GM19455 (cell line): Measurements from ENCODE around the gene CDC40.

Experiments used
- ATAC-seq: cut with Tn5 transposase; IDR thresholded peaks from one replicate; pipeline ENCODE4 v1.9.1; 2021; ENCODE audit not compliant: unreplicated experiment

CDC40 gene

DNA sequence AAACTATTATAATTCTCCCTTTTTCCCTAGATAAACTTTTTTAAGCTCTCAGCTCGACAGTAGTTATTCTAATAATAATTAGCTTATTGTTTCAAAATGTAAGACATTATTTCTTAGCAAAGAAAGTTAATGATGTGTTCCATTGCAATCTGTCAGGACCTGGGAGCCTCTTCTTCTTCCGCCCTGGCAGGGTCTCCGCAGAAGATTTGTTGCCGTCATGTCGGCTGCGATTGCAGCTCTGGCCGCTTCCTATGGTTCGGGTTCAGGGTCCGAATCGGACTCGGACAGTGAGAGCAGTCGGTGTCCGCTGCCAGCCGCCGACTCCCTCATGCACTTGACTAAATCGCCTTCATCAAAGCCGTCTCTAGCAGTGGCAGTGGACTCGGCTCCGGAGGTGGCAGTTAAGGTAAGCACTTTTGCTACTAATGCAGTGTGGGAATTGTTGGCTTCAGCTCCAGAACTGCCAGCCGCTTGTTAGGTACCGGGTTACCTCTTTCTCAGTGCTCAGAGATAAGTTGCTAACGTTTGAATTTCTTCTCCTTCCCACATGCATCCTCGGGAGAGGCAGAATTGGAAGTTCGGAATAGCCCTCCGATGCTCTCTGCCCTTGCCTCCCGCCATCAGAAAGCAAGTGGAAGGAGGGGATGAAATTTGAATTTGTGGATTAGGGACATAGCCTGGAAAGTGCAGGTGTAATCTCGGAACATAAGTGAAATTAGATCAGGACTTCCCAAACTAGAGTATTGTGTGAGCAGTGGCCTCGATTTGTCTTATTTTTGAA lies at the start of gene CDC40:
Gene CDC40 (plus strand): TSS at position 200 of the 781 bp plus-strand sequence. CDS start 18 bp downstream, at position 218.
- ATAC-seq, result peak; percentile 51

DNA sequence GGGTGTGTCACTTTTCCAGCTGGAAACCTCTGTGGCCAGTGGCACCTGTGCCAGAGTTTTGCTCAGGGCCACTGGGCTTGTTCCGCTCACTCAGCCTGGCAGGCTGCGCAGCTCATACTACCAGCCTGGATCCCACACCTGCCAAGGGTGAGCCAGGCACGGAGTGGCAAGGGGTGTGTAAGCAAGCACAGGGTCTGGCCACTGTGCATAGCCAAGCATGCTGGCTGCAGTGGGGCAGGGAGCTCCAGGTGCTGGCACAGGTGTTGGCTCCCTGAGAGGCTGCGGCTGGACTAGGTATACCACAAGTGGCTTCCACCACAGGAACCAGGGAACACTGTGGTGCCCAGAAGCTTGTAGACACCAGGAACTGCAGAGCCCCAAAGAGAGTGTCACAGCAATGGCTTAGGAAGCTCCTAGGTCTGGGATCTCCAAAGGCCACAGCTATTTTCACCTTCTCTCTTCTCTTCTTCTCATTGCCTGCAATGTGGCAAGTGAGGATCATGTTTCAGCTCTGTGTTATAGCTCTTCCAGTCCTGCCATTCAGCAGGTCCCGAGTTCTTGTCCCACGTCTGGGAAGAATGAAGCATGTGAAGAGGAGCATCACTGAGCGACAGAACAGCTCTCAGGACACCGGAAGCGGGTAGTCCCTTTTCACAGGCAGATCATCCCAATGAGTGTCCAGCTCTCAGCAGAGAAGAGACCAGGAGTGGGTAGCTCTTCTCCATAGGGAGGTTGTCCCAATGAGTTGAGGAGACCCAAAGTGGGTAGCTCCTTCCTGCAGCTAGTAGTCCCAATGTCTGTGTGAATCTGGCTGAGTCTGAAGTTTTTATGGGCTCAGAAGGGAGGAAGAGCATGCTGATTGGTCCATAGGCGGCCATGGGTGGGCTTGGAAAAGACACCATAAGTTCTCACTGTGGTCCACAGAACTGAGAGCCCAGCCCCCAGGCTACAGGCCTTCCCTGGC lies 42.0 kb upstream of the CDC40 start:
- ATAC-seq, result no peak

DNA sequence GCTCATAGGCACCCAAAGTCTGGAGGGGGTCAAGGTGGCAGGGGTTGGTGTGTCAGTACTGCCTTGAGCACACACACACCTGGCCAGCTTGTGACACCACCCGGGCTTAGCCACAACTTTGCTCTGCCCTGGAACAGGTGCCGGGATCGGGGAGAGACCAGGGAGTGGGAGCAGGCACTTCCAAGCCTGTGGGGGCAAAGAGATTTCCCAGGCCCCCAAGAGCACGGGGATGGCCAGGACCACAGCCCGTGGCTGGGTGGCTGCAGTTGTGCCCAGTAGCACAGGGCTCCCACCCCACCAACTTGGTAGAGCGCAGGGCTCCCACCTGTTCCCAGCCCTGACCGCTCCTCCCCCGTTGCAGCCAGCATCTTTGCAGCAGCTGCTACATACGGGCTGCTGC lies 41.2 kb upstream of the CDC40 start:
- no peak for ATAC-seq

GRCh38 chr6:110140650-110141049 lies 39.6 kb upstream of the CDC40 start:
- no peak for ATAC-seq

DNA sequence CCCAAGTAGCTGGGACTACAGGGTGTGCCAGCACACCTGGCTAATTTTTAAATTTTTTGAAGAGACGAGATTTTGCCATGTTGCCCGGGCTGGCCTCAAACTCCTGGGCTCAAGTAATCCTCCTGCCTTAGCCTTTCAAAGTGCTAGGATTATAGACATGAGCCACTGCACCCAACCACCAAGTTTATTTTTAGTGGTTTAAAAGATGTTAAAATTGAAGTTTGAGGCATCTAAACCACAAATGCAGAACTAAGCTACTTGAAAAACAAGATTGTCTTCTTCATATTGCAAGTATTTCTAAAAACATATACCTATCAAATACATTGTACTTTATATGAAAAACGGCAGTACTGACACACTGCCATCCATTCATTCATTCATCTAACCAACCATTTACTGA lies 32.4 kb upstream of the CDC40 start:
- ATAC-seq, result no peak

DNA sequence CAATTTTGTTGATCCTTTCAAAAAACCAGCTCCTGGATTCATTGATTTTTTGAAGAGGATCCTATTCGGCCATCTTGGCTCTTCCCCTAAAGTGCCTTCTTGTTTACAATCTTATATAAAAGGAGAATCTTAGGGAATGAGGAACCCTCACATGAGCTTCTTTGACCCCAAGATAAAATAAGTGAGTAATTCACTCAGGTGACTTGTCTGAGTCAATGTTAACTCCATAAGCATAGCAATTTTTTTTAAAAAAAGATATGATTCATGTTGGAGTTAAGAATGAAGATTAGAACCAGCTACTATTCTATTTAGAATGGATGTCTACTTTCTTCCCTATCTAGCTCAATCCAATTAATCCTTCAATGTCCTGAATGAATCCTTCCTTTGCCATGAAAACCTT lies 21.7 kb upstream of the CDC40 start:
- no peak for ATAC-seq

DNA sequence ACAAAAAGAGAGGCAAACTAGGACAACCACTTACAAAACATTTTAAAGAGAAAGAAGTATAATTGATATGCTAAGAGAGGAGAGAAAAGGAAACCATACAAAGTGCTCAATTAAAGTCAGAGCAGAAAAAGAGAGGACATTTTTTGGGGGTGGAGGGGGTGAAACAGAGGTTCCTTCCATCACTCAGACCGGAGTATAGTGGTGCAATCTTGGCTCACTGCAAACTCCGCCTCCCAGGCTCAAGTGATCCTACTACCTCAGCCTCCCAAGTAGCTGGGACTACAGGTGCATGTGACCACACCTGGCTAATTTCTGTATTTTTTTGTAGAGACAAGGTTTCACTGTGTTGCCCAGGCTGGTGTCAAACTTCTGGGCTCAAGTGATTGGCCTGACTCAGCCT lies 10.1 kb upstream of the CDC40 start:
- no peak for ATAC-seq

- no peak for ATAC-seq
Measured at GRCh38 chr6:110173506-110174132, 6.6 kb upstream of the CDC40 start.

- peak; percentile 26 for ATAC-seq
Measured at GRCh38 chr6:110178626-110179405, 1.4 kb upstream of the CDC40 start.

GRCh38 chr6:110179406-110180227 lies 610 bp upstream of the CDC40 start, which contains the start of gene WASF1:
TSS of gene WASF1 (minus strand) at chr6:110179670. CDS start at chr6:110127601, 52,069 bp downstream.
- peak; percentile 86 for ATAC-seq

DNA sequence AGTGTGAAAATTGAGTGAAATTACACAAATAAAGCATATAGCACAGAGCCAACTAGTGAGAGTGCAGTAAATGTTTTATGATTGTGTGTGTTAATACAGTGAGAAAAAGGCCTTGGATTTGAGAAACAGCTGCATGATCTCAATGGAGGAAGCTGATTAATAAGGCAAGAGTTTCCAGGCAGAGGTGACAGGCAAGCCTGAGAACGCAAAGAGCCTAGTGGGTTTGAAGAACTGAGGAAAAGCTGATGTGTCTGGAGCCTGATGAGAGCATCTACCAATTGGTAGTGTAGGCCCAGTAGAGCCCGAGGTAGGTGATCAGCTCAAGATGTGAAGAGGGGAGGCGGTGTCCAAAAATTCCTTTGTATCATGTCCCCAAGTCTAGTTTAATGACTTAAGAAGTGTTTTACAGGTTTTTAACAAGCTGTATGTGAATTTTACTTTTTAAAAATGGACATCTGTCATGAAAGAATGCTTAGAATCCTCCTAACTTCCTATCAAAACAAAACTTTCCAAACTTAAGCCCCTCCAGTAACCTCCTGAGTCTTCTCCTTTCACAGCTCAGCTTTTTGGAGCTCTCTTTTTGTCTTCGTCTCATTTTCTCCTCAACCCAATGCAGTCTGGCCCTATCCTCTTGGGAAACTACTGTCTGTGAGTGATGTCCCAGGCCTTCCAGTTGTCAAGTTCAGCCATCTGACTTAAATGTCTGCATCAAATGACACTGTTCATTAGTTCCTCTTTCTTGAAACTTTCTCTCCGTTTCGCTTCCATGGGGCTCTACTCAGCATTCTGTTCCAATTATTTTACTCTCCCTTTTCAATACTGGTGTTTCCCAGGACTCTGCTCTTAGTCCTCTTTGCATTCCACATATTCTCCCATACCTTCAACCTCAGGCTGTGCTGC lies 1.2 kb downstream of the CDC40 start:
- ATAC-seq, result no peak

GRCh38 chr6:110183292-110183885 lies 3.2 kb downstream of the CDC40 start:
- ATAC-seq, result no peak

DNA sequence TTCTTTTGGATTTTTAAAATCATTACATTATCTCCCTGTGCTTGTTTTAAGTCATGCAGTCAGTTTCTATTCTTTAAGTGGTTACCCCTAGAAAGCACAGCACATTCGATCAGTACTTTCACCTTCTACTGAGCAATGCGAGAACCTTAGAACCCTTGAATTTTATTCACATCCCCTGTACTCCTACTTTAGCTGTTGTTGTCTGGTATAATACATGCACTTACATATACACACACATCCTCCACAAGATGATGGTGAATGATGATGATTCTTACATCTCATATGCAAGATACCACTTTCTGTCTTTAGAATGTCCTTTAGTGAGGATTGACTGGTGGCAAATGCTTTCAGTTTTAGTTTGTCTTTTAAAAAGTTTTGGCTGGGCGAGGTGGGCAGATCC lies 5.7 kb downstream of the CDC40 start:
- no peak for ATAC-seq

- ATAC-seq, result no peak
Measured at GRCh38 chr6:110188791-110189190, 8.6 kb downstream of the CDC40 start.

DNA sequence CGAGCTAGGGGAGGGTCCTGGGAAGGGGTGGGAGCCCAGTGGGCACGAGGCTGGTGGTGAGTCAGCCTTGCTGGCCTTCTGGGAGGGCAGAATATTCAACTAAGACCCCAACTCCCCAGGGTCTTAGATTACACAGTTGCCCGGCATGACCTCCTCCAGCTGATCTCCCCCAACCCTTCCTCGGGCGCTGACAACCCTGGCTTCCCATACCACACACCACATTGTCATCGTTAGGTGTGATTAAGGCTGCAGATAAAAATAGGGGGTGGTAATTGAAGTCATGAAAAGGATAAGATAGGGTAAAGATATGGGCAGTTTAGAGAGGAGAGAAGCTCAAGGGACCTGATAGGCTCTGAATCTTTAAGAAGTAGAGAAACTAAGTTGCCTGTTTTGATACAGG lies 10.5 kb downstream of the CDC40 start:
- no peak for ATAC-seq

DNA sequence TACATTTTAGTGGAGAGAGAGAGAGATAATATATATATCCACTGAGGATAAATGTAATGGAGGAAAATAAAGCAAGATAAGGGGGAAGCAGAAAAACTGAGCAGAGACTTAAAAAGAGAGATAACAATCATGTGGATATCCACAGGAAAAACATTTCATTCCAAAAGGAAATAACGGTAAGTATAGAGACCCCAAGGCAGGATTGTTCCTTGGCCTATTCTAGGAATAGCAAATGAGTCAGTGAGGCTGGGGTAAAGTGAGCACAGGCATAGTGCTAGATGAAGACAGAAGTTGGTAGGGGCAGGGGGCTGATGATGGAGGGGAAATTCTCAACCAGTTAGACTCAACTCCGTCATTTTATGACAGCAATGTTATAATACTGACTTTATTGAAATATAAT lies 11.2 kb downstream of the CDC40 start:
- ATAC-seq, result no peak

GRCh38 chr6:110195639-110196038 lies 15.4 kb downstream of the CDC40 start:
- ATAC-seq, result no peak

GRCh38 chr6:110196874-110197273 lies 16.6 kb downstream of the CDC40 start:
- no peak for ATAC-seq
